ENCODE data around the gene ATG14.
A peak's percentile ranks its signal among the peaks of the same experiment; 100 is the strongest.

ATG14 gene

DNA sequence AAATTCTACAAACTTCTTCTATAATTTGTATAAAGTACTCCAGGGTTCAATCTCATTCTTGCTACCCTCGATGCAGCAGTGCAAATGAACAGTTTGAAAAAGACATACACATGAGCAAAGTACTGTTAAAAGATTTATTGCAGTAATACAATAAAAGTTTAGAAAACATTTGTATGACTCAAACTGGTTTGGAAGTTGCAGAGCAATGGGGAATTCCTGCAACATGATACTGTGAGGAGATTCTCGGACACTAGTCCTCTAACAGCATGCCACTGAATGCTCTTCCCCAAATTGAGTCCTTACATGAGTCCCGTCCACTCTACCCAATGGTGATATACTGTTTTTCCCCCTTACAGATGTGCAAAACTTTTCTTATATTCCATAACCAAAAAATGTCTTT lies 45.4 kb downstream of the ATG14 start:
- Histone ChIP-seq H3K4me3 (ENCODE audit: insufficient read length, low read depth) (no peak overlapping the region), H3K9ac (ENCODE audit: insufficient read length, low read depth) (no peak overlapping the region), H3K9me3 (ENCODE audit: insufficient read depth, low read length) (no peaks in the 10 kb centered on the region), H3K36me3 (ENCODE audit: insufficient read depth, insufficient read length, low read length) (peaks cover 33% of the 10 kb centered on the region), H3K27me3 (ENCODE audit: insufficient read depth, insufficient read length) (no peaks in the 10 kb centered on the region), H3K4me1 (ENCODE audit: insufficient read depth, insufficient read length) (no peaks in the 10 kb centered on the region)
- TF ChIP-seq SUZ12 (IDR thresholded peaks at IDR 0.05; ENCODE audit: extremely low read depth, insufficient read depth, insufficient read length) (no peak), YY1 (IDR thresholded peaks at IDR 0.05; ENCODE audit: insufficient read depth, insufficient read length) (no peak), ZNF274 (IDR thresholded peaks at IDR 0.05; ENCODE audit: low read depth, low read length) (no peak)
- no peak for DNase-seq (ENCODE audit: low read depth, low spot score)

DNA sequence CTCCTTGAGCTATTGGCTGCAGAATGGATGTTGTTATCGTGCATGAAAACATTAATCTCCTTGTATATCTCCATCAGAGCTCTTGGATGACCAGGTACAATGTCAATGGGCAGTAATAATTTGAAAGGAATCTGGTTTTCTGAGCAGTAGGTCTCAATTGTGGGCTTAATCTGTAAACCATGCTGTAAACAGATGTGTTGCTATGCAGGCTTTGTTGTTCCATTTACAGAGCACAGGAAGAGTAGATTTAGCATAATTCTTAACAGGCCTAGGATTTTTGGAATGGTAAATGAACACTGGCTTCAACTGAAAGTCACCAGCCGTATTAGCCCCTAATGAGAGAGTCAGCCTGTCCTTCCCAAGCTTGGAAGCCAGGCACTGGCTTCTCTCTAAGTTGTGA lies 50.4 kb downstream of the ATG14 start:
- no peak overlapping the region for H3K4me3 ChIP-seq (ENCODE audit: insufficient read length, low read depth)
- no peak for DNase-seq (ENCODE audit: low read depth, low spot score)
- peaks cover 13% of the 10 kb centered on the region for H3K36me3 ChIP-seq (ENCODE audit: insufficient read depth, insufficient read length, low read length)
- no peaks in the 10 kb centered on the region for H3K9me3 ChIP-seq (ENCODE audit: insufficient read depth, low read length)
- H3K9ac ChIP-seq (ENCODE audit: insufficient read length, low read depth), result no peak overlapping the region
- no peaks in the 10 kb centered on the region for H3K4me1 ChIP-seq (ENCODE audit: insufficient read depth, insufficient read length)
- TF ChIP-seq ZNF274 (IDR thresholded peaks at IDR 0.05; ENCODE audit: low read depth, low read length) (no peak), YY1 (IDR thresholded peaks at IDR 0.05; ENCODE audit: insufficient read depth, insufficient read length) (no peak), SUZ12 (IDR thresholded peaks at IDR 0.05; ENCODE audit: extremely low read depth, insufficient read depth, insufficient read length) (no peak)
- no peaks in the 10 kb centered on the region for H3K27me3 ChIP-seq (ENCODE audit: insufficient read depth, insufficient read length)

DNA sequence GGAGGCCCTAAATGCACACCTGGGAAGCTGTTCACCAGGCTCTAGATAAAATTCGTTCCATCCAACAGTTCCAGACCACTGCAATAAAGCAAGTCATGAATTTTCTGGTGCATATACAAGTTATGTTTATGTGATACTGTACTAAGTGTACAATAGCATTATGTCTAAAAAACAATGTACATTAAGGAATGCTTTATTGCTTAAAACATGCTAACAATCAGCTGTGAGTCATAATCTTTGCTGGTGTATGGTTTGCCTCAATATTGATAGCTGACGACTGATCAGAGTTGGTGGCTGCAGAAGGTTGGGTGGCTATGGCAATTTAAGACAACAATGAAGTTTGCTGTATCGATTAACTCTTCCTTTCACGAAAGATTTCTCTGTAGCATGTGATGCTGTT lies 52.3 kb downstream of the ATG14 start:
- no peak overlapping the region for H3K4me3 ChIP-seq (ENCODE audit: insufficient read length, low read depth)
- no peaks in the 10 kb centered on the region for H3K27me3 ChIP-seq (ENCODE audit: insufficient read depth, insufficient read length)
- H3K9ac ChIP-seq (ENCODE audit: insufficient read length, low read depth), result no peak overlapping the region
- no peak for DNase-seq (ENCODE audit: low read depth, low spot score)
- H3K9me3 ChIP-seq (ENCODE audit: insufficient read depth, low read length), result no peaks in the 10 kb centered on the region
- peaks cover 9% of the 10 kb centered on the region for H3K36me3 ChIP-seq (ENCODE audit: insufficient read depth, insufficient read length, low read length)
- no peaks in the 10 kb centered on the region for H3K4me1 ChIP-seq (ENCODE audit: insufficient read depth, insufficient read length)
- TF ChIP-seq SUZ12 (IDR thresholded peaks at IDR 0.05; ENCODE audit: extremely low read depth, insufficient read depth, insufficient read length) (no peak), ZNF274 (IDR thresholded peaks at IDR 0.05; ENCODE audit: low read depth, low read length) (no peak), YY1 (IDR thresholded peaks at IDR 0.05; ENCODE audit: insufficient read depth, insufficient read length) (no peak)

DNA sequence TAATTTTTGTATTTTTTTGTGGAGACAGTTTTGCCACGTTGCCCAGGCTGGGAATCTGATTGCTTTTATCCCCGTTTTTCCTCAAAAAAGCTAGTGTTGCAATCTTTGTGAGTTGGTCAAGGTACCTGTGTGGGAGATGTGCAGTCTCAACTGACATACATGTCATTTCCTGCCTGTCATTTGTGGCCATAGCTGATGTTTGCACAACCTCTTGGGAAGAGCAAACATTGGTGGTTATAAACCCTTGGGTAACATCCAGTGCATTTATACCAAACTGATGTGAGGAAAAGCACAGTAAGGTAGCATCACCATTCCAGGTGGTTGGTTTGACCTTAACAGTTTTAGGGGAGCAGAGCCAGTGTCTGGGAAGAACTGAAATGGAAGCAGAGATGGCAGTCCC lies 54.7 kb downstream of the ATG14 start:
- Histone ChIP-seq H3K9me3 (ENCODE audit: insufficient read depth, low read length) (no peaks in the 10 kb centered on the region), H3K9ac (ENCODE audit: insufficient read length, low read depth) (no peak overlapping the region), H3K36me3 (ENCODE audit: insufficient read depth, insufficient read length, low read length) (peaks cover 29% of the 10 kb centered on the region), H3K4me3 (ENCODE audit: insufficient read length, low read depth) (no peak overlapping the region), H3K27me3 (ENCODE audit: insufficient read depth, insufficient read length) (no peaks in the 10 kb centered on the region), H3K4me1 (ENCODE audit: insufficient read depth, insufficient read length) (peaks cover 2% of the 10 kb centered on the region)
- DNase-seq (ENCODE audit: low read depth, low spot score), result no peak
- TF ChIP-seq ZNF274 (IDR thresholded peaks at IDR 0.05; ENCODE audit: low read depth, low read length), result no peak
- no peak for TF ChIP-seq SUZ12 (IDR thresholded peaks at IDR 0.05; ENCODE audit: extremely low read depth, insufficient read depth, insufficient read length)
- no peak for TF ChIP-seq YY1 (IDR thresholded peaks at IDR 0.05; ENCODE audit: insufficient read depth, insufficient read length)

DNA sequence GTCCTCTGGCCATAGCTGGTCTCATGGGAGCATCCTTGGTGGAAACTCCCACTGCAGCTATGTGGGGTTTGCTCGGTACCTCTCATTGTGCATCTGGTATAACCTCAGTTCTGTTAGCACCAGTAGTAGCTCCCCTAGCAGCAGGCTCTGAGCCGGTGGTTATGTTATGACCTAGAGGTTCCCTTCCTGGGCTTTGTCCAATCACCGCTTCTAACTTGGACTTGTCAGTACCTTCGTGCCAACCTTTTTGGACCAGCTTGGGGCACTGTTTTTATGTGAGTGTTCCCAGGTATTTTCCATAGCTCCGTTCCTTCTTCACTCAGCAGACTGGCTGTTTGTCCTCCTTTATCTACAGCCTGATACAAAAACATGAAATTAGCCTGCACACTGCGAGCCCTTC lies 55.7 kb downstream of the ATG14 start:
- TF ChIP-seq ZNF274 (IDR thresholded peaks at IDR 0.05; ENCODE audit: low read depth, low read length), result no peak
- TF ChIP-seq SUZ12 (IDR thresholded peaks at IDR 0.05; ENCODE audit: extremely low read depth, insufficient read depth, insufficient read length), result no peak
- TF ChIP-seq YY1 (IDR thresholded peaks at IDR 0.05; ENCODE audit: insufficient read depth, insufficient read length), result no peak
- Histone ChIP-seq H3K36me3 (ENCODE audit: insufficient read depth, insufficient read length, low read length) (peaks cover 39% of the 10 kb centered on the region), H3K4me3 (ENCODE audit: insufficient read length, low read depth) (no peak overlapping the region), H3K4me1 (ENCODE audit: insufficient read depth, insufficient read length) (peaks cover 2% of the 10 kb centered on the region), H3K27me3 (ENCODE audit: insufficient read depth, insufficient read length) (no peaks in the 10 kb centered on the region), H3K9me3 (ENCODE audit: insufficient read depth, low read length) (no peaks in the 10 kb centered on the region), H3K9ac (ENCODE audit: insufficient read length, low read depth) (no peak overlapping the region)
- DNase-seq (ENCODE audit: low read depth, low spot score), result no peak

- H3K9me3 ChIP-seq (ENCODE audit: insufficient read depth, low read length), result no peaks in the 10 kb centered on the region
- TF ChIP-seq ZNF274 (IDR thresholded peaks at IDR 0.05; ENCODE audit: low read depth, low read length), result no peak
- TF ChIP-seq SUZ12 (IDR thresholded peaks at IDR 0.05; ENCODE audit: extremely low read depth, insufficient read depth, insufficient read length), result no peak
- TF ChIP-seq YY1 (IDR thresholded peaks at IDR 0.05; ENCODE audit: insufficient read depth, insufficient read length), result no peak
- DNase-seq (ENCODE audit: low read depth, low spot score), result peak; percentile 30
- peaks cover 2% of the 10 kb centered on the region for H3K4me1 ChIP-seq (ENCODE audit: insufficient read depth, insufficient read length)
- H3K9ac ChIP-seq (ENCODE audit: insufficient read length, low read depth), result no peak overlapping the region
- H3K36me3 ChIP-seq (ENCODE audit: insufficient read depth, insufficient read length, low read length), result peaks cover 46% of the 10 kb centered on the region
- no peaks in the 10 kb centered on the region for H3K27me3 ChIP-seq (ENCODE audit: insufficient read depth, insufficient read length)
- no peak overlapping the region for H3K4me3 ChIP-seq (ENCODE audit: insufficient read length, low read depth)
These were observed 57.1 kb downstream of the ATG14 start for GRCh38 chr14:55354500-55354899.

GRCh38 chr14:55353686-55354467 lies 57.8 kb downstream of the ATG14 start:
- Histone ChIP-seq H3K9me3 (ENCODE audit: insufficient read depth, low read length) (no peaks in the 10 kb centered on the region), H3K4me3 (ENCODE audit: insufficient read length, low read depth) (no peak overlapping the region), H3K4me1 (ENCODE audit: insufficient read depth, insufficient read length) (peaks cover 2% of the 10 kb centered on the region), H3K36me3 (ENCODE audit: insufficient read depth, insufficient read length, low read length) (peaks cover 46% of the 10 kb centered on the region), H3K9ac (ENCODE audit: insufficient read length, low read depth) (no peak overlapping the region), H3K27me3 (ENCODE audit: insufficient read depth, insufficient read length) (no peaks in the 10 kb centered on the region)
- TF ChIP-seq ZNF274 (IDR thresholded peaks at IDR 0.05; ENCODE audit: low read depth, low read length) (no peak), SUZ12 (IDR thresholded peaks at IDR 0.05; ENCODE audit: extremely low read depth, insufficient read depth, insufficient read length) (no peak), YY1 (IDR thresholded peaks at IDR 0.05; ENCODE audit: insufficient read depth, insufficient read length) (no peak)
- no peak for DNase-seq (ENCODE audit: low read depth, low spot score)

All from NT2/D1 (cell line).